ENCODE data around the gene SYTL5.

The SYTL5 gene

DNA sequence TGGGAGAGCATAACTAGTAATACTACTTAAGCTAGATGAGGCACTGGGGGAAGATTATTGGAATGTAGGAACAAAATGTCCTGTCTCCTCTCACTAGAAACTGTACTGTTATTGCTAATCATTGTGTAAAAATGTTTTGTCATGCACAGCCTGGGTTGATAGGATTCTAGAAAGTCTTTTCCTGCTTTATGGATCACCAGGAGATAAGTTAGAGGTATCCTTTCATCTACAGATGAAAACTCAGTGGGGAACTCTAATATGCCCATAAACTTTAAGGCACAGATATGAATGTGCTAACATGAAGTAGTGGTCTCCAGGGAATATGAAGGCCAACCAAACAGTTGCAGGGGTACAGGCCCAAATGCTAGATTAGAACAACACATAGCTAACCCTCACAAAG is 156.8 kb downstream of the SYTL5 start:
- Histone ChIP-seq H3K4me1 (no peaks in the 10 kb centered on the region), H3K4me3 (no peak overlapping the region), H3K36me3 (no peaks in the 10 kb centered on the region), H3K27me3 (no peaks in the 10 kb centered on the region), H3K4me2 (no peak overlapping the region), H4K20me1 (no peaks in the 10 kb centered on the region), H3K9me3 (no peaks in the 10 kb centered on the region), H3K9ac (no peak overlapping the region), H3K27ac (no peak overlapping the region)
- TF ChIP-seq Cebpa-rat (IDR thresholded peaks at IDR 0.05) = no peak

DNA sequence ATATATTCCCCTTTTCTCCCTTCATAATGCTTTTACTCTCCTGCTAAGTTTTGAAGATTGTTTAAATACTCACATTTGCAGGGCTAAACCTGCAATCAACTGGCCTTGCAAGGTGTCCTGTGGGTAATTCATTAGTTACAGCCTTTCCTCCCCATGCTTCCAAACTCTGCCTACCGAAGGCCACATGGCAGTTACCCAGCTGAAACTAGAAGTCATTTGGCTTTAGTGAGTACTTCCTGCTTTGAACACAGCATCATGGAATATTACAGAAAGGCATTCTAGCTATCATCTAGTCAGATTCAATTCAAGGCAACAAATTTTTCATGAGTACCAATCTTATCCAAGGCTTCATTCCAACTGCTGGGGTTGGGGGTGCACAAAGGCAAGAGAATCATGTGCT is 158.7 kb downstream of the SYTL5 start:
- TF ChIP-seq Cebpa-rat (IDR thresholded peaks at IDR 0.05) = no peak
- no peaks in the 10 kb centered on the region for H3K27me3 ChIP-seq
- no peaks in the 10 kb centered on the region for H3K4me1 ChIP-seq
- H4K20me1 ChIP-seq = no peaks in the 10 kb centered on the region
- no peak overlapping the region for H3K27ac ChIP-seq
- H3K36me3 ChIP-seq = no peaks in the 10 kb centered on the region
- H3K9me3 ChIP-seq = no peaks in the 10 kb centered on the region
- no peak overlapping the region for H3K4me3 ChIP-seq
- H3K4me2 ChIP-seq = no peak overlapping the region
- H3K9ac ChIP-seq = no peak overlapping the region

DNA sequence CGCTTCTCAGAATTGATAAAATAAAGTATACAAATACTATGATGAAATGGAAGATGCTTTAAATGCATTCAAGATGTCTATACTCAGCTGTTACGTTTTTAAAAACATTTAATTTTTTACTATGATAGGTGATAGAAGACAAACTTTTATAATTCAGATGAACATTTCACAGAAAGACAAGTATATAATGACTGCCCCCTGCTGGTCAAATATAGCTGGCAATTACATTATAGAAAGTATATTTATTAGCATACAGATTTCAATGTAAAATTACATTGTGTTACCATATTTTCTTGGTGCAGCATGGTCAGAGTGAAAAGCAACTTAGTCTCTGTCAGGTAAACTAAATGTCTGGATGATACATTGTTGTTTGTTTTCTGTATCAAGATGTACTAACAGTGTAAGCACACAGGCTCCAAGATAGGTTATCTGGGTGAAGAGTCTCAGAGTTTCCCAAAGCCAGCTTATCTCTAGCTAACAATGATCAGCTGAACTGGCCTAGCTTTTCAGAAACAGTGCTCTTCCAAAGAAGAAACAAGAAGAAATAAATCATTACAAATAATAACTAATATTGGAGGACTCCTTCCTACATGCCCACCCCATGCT is 160.2 kb downstream of the SYTL5 start:
- Histone ChIP-seq H3K9ac (no peak overlapping the region), H3K27me3 (no peaks in the 10 kb centered on the region), H3K4me2 (no peak overlapping the region), H3K36me3 (no peaks in the 10 kb centered on the region), H3K9me3 (no peaks in the 10 kb centered on the region), H4K20me1 (no peaks in the 10 kb centered on the region), H3K4me3 (no peak overlapping the region), H3K27ac (no peak overlapping the region), H3K4me1 (no peaks in the 10 kb centered on the region)
- no peak for TF ChIP-seq Cebpa-rat (IDR thresholded peaks at IDR 0.05)

DNA sequence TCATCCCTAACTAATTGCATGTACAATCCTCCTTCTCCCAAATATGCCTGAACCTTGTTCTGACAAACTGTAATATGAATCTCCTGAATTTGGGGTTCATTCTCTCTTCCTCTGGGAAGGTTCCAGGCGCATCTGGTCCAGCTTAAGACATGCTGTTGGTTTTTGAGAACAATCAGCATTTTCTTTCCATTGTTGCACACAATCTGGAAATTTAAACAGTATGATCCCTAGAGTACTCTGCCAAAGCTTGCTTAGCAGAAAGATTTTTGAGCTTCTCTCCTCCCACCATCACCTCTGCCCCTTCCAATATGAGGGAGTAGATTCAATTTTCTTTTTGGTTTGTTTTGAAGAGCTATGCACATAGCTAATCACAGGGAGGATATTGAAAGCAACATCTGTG is 164.2 kb downstream of the SYTL5 start:
- no peak for TF ChIP-seq Cebpa-rat (IDR thresholded peaks at IDR 0.05)
- Histone ChIP-seq H3K9ac (no peak overlapping the region), H3K27me3 (no peaks in the 10 kb centered on the region), H3K36me3 (no peaks in the 10 kb centered on the region), H3K4me2 (no peak overlapping the region), H3K9me3 (no peaks in the 10 kb centered on the region), H3K4me3 (no peak overlapping the region), H3K27ac (no peak overlapping the region), H4K20me1 (no peaks in the 10 kb centered on the region), H3K4me1 (no peaks in the 10 kb centered on the region)

DNA sequence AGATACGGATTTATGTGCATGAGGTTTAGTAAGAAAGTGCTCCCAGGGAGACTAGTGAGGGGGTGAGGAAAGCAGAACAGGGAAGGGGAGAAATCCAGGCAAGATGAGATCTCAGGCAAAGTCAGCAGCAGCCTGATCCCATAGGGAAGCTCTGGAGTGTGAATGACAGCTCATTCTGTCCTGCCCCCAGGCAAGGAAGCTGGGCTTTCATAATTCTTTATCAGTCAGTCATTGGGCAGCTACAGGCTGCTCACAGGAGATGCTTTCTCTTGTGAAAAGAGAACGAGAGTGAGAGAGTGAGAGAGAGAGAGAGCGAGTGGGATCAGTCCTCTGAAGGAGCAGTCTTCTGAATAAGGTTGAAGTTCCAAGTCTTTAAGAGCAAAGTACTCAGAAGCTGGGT is 166.2 kb downstream of the SYTL5 start:
- TF ChIP-seq Cebpa-rat (IDR thresholded peaks at IDR 0.05) = no peak
- H3K4me3 ChIP-seq = no peak overlapping the region
- H3K4me2 ChIP-seq = no peak overlapping the region
- H3K4me1 ChIP-seq = no peaks in the 10 kb centered on the region
- no peaks in the 10 kb centered on the region for H3K36me3 ChIP-seq
- no peaks in the 10 kb centered on the region for H3K9me3 ChIP-seq
- H4K20me1 ChIP-seq = no peaks in the 10 kb centered on the region
- H3K27me3 ChIP-seq = no peaks in the 10 kb centered on the region
- no peak overlapping the region for H3K9ac ChIP-seq
- H3K27ac ChIP-seq = no peak overlapping the region

DNA sequence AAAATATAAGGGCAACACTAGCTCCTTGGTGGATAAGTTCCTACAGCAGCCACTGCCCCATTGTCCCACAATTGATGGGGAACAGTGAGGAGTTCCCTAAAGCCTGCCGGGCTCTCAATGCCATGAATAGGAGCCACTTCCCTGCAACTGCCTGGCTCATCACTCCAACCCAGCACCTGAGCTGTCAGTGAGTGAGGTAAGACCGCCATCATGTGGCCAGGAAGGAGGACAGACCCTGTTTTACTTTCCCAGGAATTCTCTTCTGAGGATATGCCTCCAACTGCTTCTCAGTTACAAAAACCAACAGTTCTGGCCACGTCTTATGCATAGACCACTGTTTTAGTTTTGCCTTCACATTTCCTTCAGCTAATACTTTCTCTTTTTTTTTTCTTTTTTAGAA is 168.8 kb downstream of the SYTL5 start:
- H3K9me3 ChIP-seq = no peaks in the 10 kb centered on the region
- H3K27me3 ChIP-seq = no peaks in the 10 kb centered on the region

DNA sequence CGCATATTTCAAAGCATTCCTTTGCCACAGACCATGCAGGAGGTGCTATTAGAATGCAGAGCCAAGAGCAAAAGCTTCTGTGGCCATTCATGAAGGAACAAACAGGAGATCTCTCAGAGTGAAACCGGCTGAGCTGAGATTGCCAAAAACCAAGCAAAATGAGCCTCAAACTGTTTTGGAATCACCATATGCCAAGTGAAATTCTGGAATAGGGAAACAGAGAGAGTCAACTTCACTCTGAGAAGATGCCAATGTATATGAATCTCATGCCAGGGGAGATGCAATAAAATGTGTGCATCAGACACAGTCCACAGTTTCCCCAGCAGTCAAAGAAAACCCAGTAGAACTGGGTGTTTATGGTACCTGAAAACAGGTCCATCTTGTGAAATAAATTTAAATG is 172.0 kb downstream of the SYTL5 start:
- H3K9ac ChIP-seq = no peak overlapping the region
- no peak overlapping the region for H3K4me2 ChIP-seq
- no peaks in the 10 kb centered on the region for H3K36me3 ChIP-seq
- no peak overlapping the region for H3K4me3 ChIP-seq
- H4K20me1 ChIP-seq = no peaks in the 10 kb centered on the region
- H3K4me1 ChIP-seq = no peaks in the 10 kb centered on the region
- no peaks in the 10 kb centered on the region for H3K9me3 ChIP-seq
- TF ChIP-seq Cebpa-rat (IDR thresholded peaks at IDR 0.05) = no peak
- H3K27ac ChIP-seq = no peak overlapping the region
- H3K27me3 ChIP-seq = no peaks in the 10 kb centered on the region

More for the DNA sequence above, 168.8 kb downstream of the SYTL5 start:
- Histone ChIP-seq H3K4me2 (no peak overlapping the region), H3K36me3 (no peaks in the 10 kb centered on the region), H3K4me3 (no peak overlapping the region), H3K4me1 (no peaks in the 10 kb centered on the region), H3K9ac (no peak overlapping the region), H4K20me1 (no peaks in the 10 kb centered on the region), H3K27ac (no peak overlapping the region)
- no peak for TF ChIP-seq Cebpa-rat (IDR thresholded peaks at IDR 0.05)
